ENCODE data around the gene NRBF2. TPM values are rescaled to one million over a fixed set of nuclear protein-coding genes. Genes with fewer than 3 reads are reported as not detected.
"Not testable (repeated sequence)": the region's sequence is repeated elsewhere in the genome, so short reads cannot be mapped to it uniquely, and the experiment has no call there.

NRBF2 gene
- total RNA-seq, 1 donor from 2014 or later: 14.0 TPM

DNA sequence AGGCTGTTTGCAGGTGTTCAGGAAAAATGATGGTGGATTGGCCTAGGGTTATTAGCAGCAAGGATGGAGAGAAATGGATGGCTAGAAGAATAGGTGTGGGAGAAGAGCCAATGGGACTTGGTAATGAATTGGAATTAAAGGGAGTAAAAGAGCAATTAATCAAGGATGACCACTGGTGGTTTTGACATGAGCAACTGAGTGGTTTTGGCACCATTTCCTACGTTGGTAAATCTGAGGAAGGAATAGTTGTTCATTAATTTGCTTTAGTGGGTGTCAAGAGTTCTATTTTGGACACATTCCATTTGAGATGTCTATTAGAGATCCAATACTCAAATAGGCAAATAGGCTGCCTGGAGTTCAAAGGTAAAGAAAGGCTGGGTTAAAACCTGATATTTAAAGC is 38.2 kb upstream of the NRBF2 start:
- TF ChIP-seq, protein P1, sequence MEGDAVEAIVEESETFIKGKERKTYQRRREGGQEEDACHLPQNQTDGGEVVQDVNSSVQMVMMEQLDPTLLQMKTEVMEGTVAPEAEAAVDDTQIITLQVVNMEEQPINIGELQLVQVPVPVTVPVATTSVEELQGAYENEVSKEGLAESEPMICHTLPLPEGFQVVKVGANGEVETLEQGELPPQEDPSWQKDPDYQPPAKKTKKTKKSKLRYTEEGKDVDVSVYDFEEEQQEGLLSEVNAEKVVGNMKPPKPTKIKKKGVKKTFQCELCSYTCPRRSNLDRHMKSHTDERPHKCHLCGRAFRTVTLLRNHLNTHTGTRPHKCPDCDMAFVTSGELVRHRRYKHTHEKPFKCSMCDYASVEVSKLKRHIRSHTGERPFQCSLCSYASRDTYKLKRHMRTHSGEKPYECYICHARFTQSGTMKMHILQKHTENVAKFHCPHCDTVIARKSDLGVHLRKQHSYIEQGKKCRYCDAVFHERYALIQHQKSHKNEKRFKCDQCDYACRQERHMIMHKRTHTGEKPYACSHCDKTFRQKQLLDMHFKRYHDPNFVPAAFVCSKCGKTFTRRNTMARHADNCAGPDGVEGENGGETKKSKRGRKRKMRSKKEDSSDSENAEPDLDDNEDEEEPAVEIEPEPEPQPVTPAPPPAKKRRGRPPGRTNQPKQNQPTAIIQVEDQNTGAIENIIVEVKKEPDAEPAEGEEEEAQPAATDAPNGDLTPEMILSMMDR (conservative IDR thresholded peaks at IDR 0.05; ENCODE audit: low read depth, low read length): no peak
- DNase-seq (ENCODE audit: low read depth): no peak
- no peak overlapping the region for H3K4me3 ChIP-seq (ENCODE audit: low read depth, low read length)

DNA sequence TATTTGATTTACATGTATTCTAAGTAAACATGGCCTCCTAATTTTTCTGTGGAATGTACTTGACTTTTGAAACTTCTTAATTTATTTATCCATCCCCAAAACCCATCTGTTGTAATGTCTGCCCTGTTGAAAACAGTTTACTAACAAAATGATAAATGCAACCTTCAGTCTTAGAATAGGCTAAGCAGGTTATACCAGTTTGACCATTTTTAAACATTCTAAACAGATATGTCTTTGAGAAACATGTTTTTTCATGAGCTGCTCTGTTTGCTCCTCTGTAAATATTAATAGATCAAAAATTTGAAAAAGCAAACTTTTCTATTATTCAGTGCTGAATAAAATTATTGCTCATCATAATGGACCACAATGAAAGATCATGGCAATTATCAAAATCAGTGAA is 33.4 kb upstream of the NRBF2 start:
- H3K4me3 ChIP-seq (ENCODE audit: low read depth, low read length): no peak overlapping the region
- TF ChIP-seq, protein P1 (conservative IDR thresholded peaks at IDR 0.05; ENCODE audit: low read depth, low read length): no peak
- DNase-seq (ENCODE audit: low read depth): no peak

DNA sequence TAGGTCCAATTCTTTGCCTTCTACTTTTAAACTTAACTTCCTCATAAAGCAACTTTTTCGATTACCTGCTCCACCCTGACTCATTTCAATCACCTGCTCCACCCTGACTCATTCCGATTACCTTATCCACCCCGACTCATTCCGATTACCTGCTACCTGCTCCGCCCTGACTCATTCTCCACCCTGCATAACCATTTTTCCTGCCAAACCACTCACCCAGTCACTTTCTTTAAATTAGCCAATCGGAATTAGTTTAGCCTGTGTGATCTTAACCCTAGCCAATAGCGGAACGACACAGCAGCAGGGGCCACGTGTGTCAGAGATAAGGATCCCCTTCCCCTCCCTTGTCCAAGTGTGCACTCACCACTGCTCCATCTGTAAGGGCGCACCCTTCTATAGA is 32.0 kb upstream of the NRBF2 start:
- H3K4me3 ChIP-seq (ENCODE audit: low read depth, low read length); DNase-seq (ENCODE audit: low read depth): not testable (repeated sequence)

DNA sequence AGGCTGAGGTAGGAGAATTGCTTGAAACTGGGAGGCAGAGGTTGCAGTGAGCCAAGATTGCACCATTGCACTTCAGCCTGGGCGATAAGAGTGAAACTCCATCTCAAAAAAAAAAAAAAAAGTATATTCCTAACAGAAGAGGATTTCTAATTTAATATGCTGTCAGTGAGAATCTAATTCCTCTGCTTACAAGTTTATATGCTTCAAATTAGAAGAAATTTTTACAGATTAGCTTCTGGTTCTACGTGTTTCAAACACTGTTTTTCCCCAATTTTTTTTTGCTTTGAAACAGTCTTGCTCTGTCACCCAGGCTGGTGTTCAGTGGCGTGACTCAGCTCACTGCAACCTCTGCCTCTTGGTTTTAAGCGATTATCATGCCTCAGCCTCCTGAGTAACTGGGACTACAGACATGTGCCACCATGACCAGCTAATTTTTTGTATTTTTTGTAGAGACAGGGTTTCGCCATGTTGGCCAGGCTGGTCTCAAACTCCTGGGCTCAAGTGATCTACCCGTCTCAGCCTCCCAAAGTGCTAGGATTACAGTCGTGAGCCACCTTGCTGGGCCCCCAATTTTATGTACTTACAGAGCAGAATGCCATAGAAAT is 30.7 kb upstream of the NRBF2 start:
- DNase-seq (ENCODE audit: low read depth); H3K4me3 ChIP-seq (ENCODE audit: low read depth, low read length): not testable (repeated sequence)

DNA sequence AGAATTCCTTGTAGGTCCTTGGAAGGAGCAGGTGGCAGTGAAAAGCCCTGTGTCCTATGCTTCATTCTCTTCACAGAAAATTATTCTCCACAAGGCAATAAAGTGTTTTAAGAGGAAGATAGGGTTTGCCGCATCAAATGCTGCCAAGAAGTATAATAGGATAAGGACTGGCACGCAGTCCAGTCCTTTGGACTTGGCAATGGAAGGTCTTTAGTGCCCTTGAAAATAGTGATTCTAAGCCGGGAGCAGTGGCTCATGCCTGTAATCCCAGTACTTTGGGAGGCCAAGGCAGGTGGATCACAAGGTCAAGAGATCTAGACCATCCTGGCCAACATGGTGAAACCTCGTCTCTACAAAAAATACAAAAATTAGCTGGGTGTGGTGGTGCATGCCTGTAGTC is 29.9 kb upstream of the NRBF2 start:
- not testable (repeated sequence) for H3K4me3 ChIP-seq (ENCODE audit: low read depth, low read length); DNase-seq (ENCODE audit: low read depth)

DNA sequence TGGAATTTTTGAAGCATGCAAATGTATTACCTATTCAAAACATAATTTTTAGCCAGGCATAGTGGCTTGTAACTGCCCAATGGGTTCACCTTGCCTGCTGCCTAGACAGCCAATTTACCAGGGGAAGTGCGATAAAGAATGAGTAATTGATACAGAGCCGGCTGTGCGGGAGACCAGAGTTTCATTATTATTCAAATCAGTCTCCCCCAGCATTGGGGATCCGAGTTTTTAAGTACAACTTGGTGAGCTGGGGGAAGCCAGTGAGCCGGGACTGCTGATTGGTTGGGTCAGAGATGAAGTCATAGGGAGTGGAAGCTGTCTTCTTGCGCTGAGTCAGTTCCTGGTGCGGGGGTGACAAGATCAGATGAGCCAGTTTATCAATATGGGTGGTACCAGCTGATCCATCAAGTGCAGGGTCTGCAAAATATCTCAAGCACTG is 29.1 kb upstream of the NRBF2 start:
- H3K4me3 ChIP-seq (ENCODE audit: low read depth, low read length): no peak overlapping the region
- TF ChIP-seq, protein P1 (conservative IDR thresholded peaks at IDR 0.05; ENCODE audit: low read depth, low read length): no peak
- no peak for DNase-seq (ENCODE audit: low read depth)

DNA sequence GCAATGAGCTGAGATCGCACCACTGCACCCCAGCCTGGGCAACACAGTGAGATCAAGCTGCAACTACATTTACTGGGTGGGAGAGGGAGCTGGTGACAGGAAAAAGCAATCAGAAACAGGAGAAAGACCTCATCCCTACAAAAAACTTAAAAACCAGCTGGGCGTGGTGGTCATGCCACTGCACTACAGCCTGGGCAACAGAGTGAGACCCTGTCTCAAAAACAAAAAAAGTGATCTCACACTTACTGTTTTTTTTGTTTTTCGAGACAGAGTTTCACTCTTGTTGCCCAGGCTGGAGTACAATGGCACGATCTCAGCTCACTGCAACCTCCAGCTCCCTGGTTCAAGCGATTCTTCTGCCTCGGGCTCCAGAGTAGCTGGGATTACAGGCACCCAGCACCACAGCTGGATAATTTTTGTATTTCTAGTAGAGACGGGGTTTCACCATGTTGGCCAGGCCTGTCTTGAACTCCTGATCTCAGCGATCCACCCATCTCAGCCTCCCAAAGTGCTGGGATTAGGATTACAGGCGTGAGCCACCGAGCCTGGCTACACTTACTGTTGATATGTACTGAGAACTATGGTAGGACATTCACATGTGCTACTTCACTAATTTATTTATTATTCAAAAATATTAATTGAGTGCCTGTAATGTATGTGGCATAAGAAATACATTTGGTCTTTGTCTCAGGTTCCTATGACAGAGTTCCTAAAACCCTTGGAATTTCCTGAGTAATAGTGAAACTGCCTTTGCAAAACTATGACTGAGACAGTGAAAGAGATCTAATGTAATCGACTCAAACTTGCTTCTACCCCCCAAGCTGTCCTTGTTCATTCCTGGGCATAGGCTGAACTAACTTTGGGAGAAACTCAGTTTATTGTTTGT is 27.7 kb upstream of the NRBF2 start:
- H3K4me3 ChIP-seq (ENCODE audit: low read depth, low read length): no peak overlapping the region
- TF ChIP-seq, protein P1 (conservative IDR thresholded peaks at IDR 0.05; ENCODE audit: low read depth, low read length): no peak
- no peak for DNase-seq (ENCODE audit: low read depth)

DNA sequence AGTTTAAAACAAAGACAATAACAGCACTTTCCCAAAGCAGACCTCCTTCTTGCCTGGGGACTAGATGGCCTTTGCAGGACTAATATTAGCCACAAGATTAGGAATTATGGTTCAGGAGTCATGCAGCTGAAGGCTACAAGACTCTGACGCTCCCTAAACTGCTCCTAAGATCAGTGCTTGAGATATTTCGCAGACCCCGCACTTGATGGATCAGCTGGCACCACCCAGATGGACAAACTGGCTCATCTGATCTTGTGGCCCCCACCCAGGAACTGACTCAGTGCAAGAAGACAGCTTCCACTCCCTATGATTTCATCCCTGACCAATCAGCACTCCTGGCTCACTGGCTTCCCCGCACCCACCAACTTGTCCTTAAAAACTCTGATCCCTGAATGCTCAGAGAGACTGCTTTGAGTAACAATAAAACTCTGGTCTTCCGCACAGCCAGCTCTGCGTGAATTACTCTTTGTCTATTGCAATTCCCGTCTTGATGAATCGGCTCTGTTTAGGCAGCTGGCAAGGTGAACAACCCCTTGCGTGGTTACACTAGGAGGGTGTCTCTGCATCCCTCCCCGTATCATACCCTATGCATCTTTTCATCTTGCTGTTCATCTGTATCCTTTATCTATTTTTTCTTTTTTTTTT is 26.9 kb upstream of the NRBF2 start:
- no peak overlapping the region for H3K4me3 ChIP-seq (ENCODE audit: low read depth, low read length)
- TF ChIP-seq, protein P1 (conservative IDR thresholded peaks at IDR 0.05; ENCODE audit: low read depth, low read length): no peak
- no peak for DNase-seq (ENCODE audit: low read depth)
